Endothelial cell of umbilical vein (primary cell): Measurements from ENCODE around the gene PTPRD. TPM values are rescaled to one million over a fixed set of nuclear protein-coding genes. Genes with fewer than 3 reads are reported as not detected.

Experiments
- BruUV-seq: library from RNA; stranded (reverse); fragments of 400-500 nt; replicated peaks from 2 replicates; lab custom pipeline; 2021; lab: Mats Ljungman, UMichigan
- CTCF ChIA-PET: fragments of 300-600, 350-600 bp; sonication (Branson Sonifier 250); formaldehyde crosslinking; loops from one replicate; lab custom pipeline; 2021; ENCODE audit warnings: antibody characterized with exemption, inconsistent platforms; lab: Charles Lee
- POLR2A ChIA-PET: fragments of 300-600, 350-600 bp; sonication (Branson Sonifier 250); formaldehyde crosslinking; loops from one replicate; lab custom pipeline; 2021; ENCODE audit warnings: antibody characterized with exemption, inconsistent platforms; lab: Charles Lee
- DNase-seq: peaks from one replicate; pipeline ENCODE4 v3.0.0-alpha.2; 2011; ENCODE audit warnings: low read depth, low spot score
- FAIRE-seq: peaks from 2 replicates; lab custom pipeline; 2011; peaks lifted over from hg19 to GRCh38; lab: Jason Lieb, UNC
- H2AFZ ChIP-seq: 2 replicates; pipeline ENCODE4 v1.6.0; 2012; ENCODE audit warnings: low read depth, low read length, control low read depth, inconsistent platforms
- H3K27ac ChIP-seq: 2 replicates; pipeline ENCODE4 v1.5.1; 2011; ENCODE audit warnings: low read depth, mild to moderate bottlenecking, control low read depth, low read length, moderate library complexity; ENCODE audit not compliant: insufficient read depth
- H3K27me3 ChIP-seq, 2 experiments: 2 replicates each; pipeline versions ENCODE4 v1.6.0 to v1.6.1; 2011; ENCODE audit warnings: low read length in 2 of 2, mixed read lengths in 1 of 2; ENCODE audit not compliant: control insufficient read depth in 2 of 2, insufficient read depth in 2 of 2
- H3K36me3 ChIP-seq, 2 experiments: 2 replicates in 1 of 2; 3 replicates in 1 of 2; pipeline ENCODE4 v1.5.1; 2011; ENCODE audit warnings: low read length in 2 of 2, mild to moderate bottlenecking in 1 of 2, moderate library complexity in 1 of 2; ENCODE audit not compliant: control insufficient read depth in 2 of 2, insufficient read depth in 2 of 2; ENCODE audit errors: extremely low read depth in 1 of 2
- H3K4me1 ChIP-seq: 3 replicates; pipeline ENCODE4 v1.5.1; 2011; ENCODE audit warnings: mild to moderate bottlenecking, low read length; ENCODE audit not compliant: control insufficient read depth, insufficient read depth; ENCODE audit errors: extremely low read depth
- H3K4me2 ChIP-seq: 2 replicates; pipeline ENCODE4 v1.6.1; 2011; ENCODE audit warnings: low read length, control low read depth, mixed read lengths; ENCODE audit not compliant: insufficient read depth
- H3K4me3 ChIP-seq, 3 experiments: fragments of 200-600 bp in 1 of 3; sonication (generic), shearing (Covaris generic) in 1 of 3; replicated peaks in 1 of 3; 2 replicates each; pipeline ENCODE4 v1.5.1; 2011 to 2016; ENCODE audit warnings: control low read depth in 3 of 3, low read length in 3 of 3, mild to moderate bottlenecking in 2 of 3, inconsistent platforms in 1 of 3, low read depth in 1 of 3, moderate library complexity in 1 of 3; ENCODE audit not compliant: insufficient read depth in 1 of 3
- H3K79me2 ChIP-seq: 2 replicates; pipeline ENCODE4 v1.6.0; 2012; ENCODE audit warnings: low read length, inconsistent platforms; ENCODE audit not compliant: control insufficient read depth, insufficient read depth
- H3K9ac ChIP-seq: replicated peaks from 2 replicates; pipeline ENCODE3; 2011; ENCODE audit warnings: low read length, control low read depth; ENCODE audit not compliant: insufficient read depth; ENCODE audit errors: extremely low read depth
- H3K9me1 ChIP-seq: replicated peaks from 3 replicates; pipeline ENCODE4 v1.6.0; 2011; ENCODE audit warnings: mild to moderate bottlenecking, low read length; ENCODE audit not compliant: control insufficient read depth, insufficient read depth; ENCODE audit errors: extremely low read depth
- H3K9me3 ChIP-seq: replicated peaks from 2 replicates; pipeline ENCODE4 v1.5.1; 2012; ENCODE audit warnings: low read length, inconsistent platforms; ENCODE audit not compliant: control insufficient read depth, insufficient read depth
- H4K20me1 ChIP-seq: replicated peaks from 2 replicates; pipeline ENCODE3; 2011; ENCODE audit warnings: mild to moderate bottlenecking, low read length; ENCODE audit not compliant: control insufficient read depth, insufficient read depth; ENCODE audit errors: extremely low read depth
- CTCF ChIP-seq, 2 donors: IDR thresholded peaks; 1 replicate in 1 of 2; 2 replicates in 1 of 2; pipeline ENCODE4 v1.5.1; 2011; ENCODE audit warnings: low read length in 2 of 2, mild to moderate bottlenecking in 2 of 2, moderate library complexity in 2 of 2, control low read depth in 1 of 2, inconsistent platforms in 1 of 2, low read depth in 1 of 2; ENCODE audit not compliant: insufficient read depth in 1 of 2; ENCODE audit errors: extremely low read depth in 1 of 2
- EZH2 ChIP-seq: IDR thresholded peaks from 2 replicates; pipeline ENCODE4 v1.6.1; 2012; ENCODE audit warnings: borderline replicate concordance, low read depth, mild to moderate bottlenecking, moderate library complexity, low read length, inconsistent platforms; ENCODE audit not compliant: severe bottlenecking
- FOS ChIP-seq: IDR thresholded peaks from 2 replicates; pipeline ENCODE4 v1.6.1; 2011; ENCODE audit warnings: mild to moderate bottlenecking, low read length, moderate library complexity, borderline replicate concordance; ENCODE audit not compliant: insufficient read depth
- GATA2 ChIP-seq: IDR thresholded peaks from 2 replicates; pipeline ENCODE4 v1.7.0; 2011; ENCODE audit warnings: low read depth, mild to moderate bottlenecking, moderate library complexity, mixed read lengths, low read length; ENCODE audit not compliant: insufficient read length, insufficient read depth
- JUN ChIP-seq: IDR thresholded peaks from 2 replicates; pipeline ENCODE4 v1.6.1; 2011; ENCODE audit warnings: borderline replicate concordance, low read depth; ENCODE audit not compliant: insufficient read length, insufficient read depth
- MYC ChIP-seq: IDR thresholded peaks from one replicate; pipeline ENCODE4 v1.6.1; 2011; ENCODE audit warnings: mild to moderate bottlenecking, low read depth, low read length
- POLR2A ChIP-seq: IDR thresholded peaks from 2 replicates; pipeline ENCODE4 v1.6.1; 2012; ENCODE audit warnings: low read depth, mild to moderate bottlenecking, control low read depth, low read length
- POLR2AphosphoS5 ChIP-seq: IDR thresholded peaks from 2 replicates; pipeline ENCODE4 v1.6.1; 2012; ENCODE audit warnings: low read depth, mild to moderate bottlenecking, control low read depth, low read length, moderate library complexity; ENCODE audit not compliant: insufficient read depth
- dilution Hi-C: fragments of 300-500 bp; cut with MboI; formaldehyde crosslinking; loops from one replicate; pipeline ENCODE4 v1.15.0; 2019; ENCODE audit warnings: low sequenced_read_pairs; ENCODE audit not compliant: extremely low pct_ligation_motif_present
- intact Hi-C: fragments of 100-400 bp; cut with micrococcal nuclease; formaldehyde crosslinking; loops from one replicate; pipeline ENCODE4 v1.10.0; 2022
- polyA plus RNA-seq, 4 experiments: library from polyadenylated mRNA; depleted of rRNA in 3 of 4; stranded (reverse) in 3 of 4; unstranded in 1 of 4; fragments of >200 nt; gene quantifications; 2 replicates each; pipeline versions ENCODE4 v1.2.1 to v1.2.3, GENCODE V29; 2011 to 2012; ENCODE audit warnings: missing spikeins in 1 of 4
- total RNA-seq: library from RNA; stranded (reverse); gene quantifications from 2 replicates; pipeline ENCODE4 v1.2.3, GENCODE V29; 2021
- TF ChIP-seq, protein P1 (sequence below): IDR thresholded peaks from 2 replicates; pipeline ENCODE4 v1.6.1; 2011; ENCODE audit not compliant: insufficient read depth, insufficient read length

PTPRD gene
- total and polyA plus RNA-seq, 2 donors (not counting 3 experiments of a cell fraction or from before 2014, with no cell fraction given) = 5.5 to 5.7 TPM

- Histone ChIP-seq H3K27me3 (no peaks in the 10 kb centered on the region), H3K27ac (no peak overlapping the region), H4K20me1 (no peaks in the 10 kb centered on the region), H3K9ac (no peak overlapping the region), H3K9me1 (no peaks in the 10 kb centered on the region), H2AFZ (no peak overlapping the region), H3K4me3 (no peak overlapping the region), H3K9me3 (no peaks in the 10 kb centered on the region), H3K36me3 (no peaks in the 10 kb centered on the region), H3K4me1 (no peaks in the 10 kb centered on the region), H3K79me2 (no peaks in the 10 kb centered on the region), H3K4me2 (no peak overlapping the region)
- ChIA-PET CTCF (no interaction called here), POLR2A (no interaction called here)
- DNase-seq = no peak
- intact Hi-C loops = no loop called here
- no TSS peak for BruUV-seq
- TF ChIP-seq JUN = no peak
- TF ChIP-seq, protein P1, sequence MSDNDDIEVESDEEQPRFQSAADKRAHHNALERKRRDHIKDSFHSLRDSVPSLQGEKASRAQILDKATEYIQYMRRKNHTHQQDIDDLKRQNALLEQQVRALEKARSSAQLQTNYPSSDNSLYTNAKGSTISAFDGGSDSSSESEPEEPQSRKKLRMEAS = no peak
- TF ChIP-seq MYC = no peak
- no peak for TF ChIP-seq FOS
- TF ChIP-seq GATA2 = no peak
- no peak for TF ChIP-seq POLR2AphosphoS5
- no peak for TF ChIP-seq EZH2
- no peak for TF ChIP-seq POLR2A
- TF ChIP-seq CTCF (IDR thresholded peaks at IDR 0.05; ENCODE audit: extremely low read depth in 1 of 2, insufficient read depth in 1 of 2, low read depth in 1 of 2, low read length in 2 of 2) = no peak
- FAIRE-seq = no peak
- dilution Hi-C loops = no loop called here
Measured at GRCh38 chr9:8802242-8802641, 1810.6 kb downstream of the PTPRD start.
